ENCODE measurements around the gene DNAJC5.

DNAJC5 gene

DNA sequence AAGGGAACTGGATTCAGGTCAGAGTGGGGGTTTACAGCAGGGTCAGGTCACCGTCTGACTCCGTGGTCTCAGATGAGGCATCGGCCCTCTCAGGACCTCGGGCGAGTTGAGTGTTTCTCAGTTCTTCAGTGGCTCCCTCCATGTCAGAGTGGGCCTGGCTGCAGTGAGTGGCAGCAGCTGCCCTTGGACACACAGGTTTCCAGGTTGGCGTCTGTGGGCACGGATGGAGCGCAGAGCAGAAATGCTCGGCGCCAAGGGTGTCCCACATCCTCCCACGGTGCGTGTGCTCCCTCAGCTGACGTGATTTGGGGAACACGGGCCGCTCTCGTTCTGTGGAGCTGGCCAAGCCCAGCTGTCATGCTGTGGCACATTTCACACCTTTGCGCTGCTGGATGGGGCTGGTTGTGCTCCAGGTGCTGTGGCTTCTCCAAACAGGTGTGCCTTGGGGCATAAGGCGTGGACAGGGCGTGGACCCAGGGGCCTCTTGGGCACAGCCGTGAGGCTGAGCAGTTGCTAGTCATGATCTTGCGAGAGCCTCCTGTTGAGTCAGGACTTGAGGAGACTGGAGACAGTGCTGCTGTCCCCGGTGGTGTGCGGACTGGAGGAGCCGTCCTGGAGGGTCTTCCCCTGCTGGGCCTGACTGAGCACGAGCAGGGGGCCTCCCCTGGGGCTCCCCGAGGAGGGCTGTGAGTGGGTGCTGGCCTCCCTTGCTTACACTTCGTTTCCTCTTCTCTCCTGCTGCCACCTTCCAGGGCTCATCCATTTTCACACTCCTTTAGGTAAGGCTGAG is 9.5 kb upstream of the DNAJC5 start:
- H3K79me2 ChIP-seq (ENCODE audit: insufficient read depth, low read depth) = no peaks in the 10 kb centered on the region
- H3K4me3 ChIP-seq (IDR thresholded peaks at IDR 0.05; ENCODE audit: insufficient read depth, low read depth, low read length) = no peak overlapping the region
- H3K27me3 ChIP-seq (ENCODE audit: insufficient read depth, low read depth) = no peaks in the 10 kb centered on the region
- no peak overlapping the region for H3K4me2 ChIP-seq
- no peak overlapping the region for H3K9ac ChIP-seq
- TF ChIP-seq, protein P1, sequence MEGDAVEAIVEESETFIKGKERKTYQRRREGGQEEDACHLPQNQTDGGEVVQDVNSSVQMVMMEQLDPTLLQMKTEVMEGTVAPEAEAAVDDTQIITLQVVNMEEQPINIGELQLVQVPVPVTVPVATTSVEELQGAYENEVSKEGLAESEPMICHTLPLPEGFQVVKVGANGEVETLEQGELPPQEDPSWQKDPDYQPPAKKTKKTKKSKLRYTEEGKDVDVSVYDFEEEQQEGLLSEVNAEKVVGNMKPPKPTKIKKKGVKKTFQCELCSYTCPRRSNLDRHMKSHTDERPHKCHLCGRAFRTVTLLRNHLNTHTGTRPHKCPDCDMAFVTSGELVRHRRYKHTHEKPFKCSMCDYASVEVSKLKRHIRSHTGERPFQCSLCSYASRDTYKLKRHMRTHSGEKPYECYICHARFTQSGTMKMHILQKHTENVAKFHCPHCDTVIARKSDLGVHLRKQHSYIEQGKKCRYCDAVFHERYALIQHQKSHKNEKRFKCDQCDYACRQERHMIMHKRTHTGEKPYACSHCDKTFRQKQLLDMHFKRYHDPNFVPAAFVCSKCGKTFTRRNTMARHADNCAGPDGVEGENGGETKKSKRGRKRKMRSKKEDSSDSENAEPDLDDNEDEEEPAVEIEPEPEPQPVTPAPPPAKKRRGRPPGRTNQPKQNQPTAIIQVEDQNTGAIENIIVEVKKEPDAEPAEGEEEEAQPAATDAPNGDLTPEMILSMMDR (conservative IDR thresholded peaks at IDR 0.05; ENCODE audit: low read depth, low read length) = no peak
- no peak overlapping the region for H2AFZ ChIP-seq (ENCODE audit: low read depth)
- no peak overlapping the region for H3K27ac ChIP-seq
- H3K36me3 ChIP-seq (ENCODE audit: insufficient read depth) = no peaks in the 10 kb centered on the region
- no peaks in the 10 kb centered on the region for H4K20me1 ChIP-seq (ENCODE audit: insufficient read depth)
- H3K4me1 ChIP-seq (ENCODE audit: low read depth, poor library complexity, severe bottlenecking) = no peaks in the 10 kb centered on the region

DNA sequence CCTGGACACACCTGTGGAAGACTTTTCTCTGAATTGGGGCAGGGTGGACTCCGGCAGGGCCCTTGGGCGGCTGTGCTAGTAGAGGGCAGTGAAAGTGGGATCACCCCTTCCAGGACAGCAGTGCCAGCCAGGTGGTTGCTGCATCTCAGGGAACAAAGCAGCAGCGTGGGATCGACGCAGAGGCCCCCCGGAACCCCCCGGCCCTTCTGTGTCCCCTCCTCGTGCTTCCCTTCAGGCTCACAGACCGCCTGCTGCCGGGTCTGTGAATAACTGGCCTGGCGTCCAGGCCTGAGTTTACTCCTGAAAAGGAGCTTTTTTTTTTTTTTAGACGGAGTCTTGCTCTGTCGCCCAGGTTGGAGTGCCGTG is 8.9 kb upstream of the DNAJC5 start:
- H3K36me3 ChIP-seq (ENCODE audit: insufficient read depth) = no peaks in the 10 kb centered on the region

DNA sequence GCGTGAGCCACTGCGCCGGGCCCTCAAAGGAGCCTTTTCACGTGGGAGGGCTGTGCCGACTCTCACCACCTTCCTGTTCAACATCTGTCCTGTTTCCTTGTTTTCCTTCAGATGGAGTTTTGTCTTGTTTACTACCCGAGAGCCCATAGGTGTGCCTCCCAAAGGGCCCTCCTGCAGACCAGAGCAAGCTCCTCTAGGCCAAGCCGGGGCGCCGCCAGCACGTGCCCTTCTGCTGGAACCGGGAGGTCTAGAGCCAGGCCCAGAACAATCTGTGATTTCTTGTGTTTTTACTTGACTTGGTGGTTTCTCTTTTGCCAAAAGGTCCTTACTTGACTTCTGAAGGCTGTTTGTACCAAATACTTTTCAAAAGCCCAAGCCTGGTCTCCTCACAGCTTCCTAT is 8.0 kb upstream of the DNAJC5 start:
- H3K4me1 ChIP-seq (ENCODE audit: low read depth, poor library complexity, severe bottlenecking) = no peaks in the 10 kb centered on the region
- no peak overlapping the region for H2AFZ ChIP-seq (ENCODE audit: low read depth)
- H3K27me3 ChIP-seq (ENCODE audit: insufficient read depth, low read depth) = no peaks in the 10 kb centered on the region
- TF ChIP-seq, protein P1 (conservative IDR thresholded peaks at IDR 0.05; ENCODE audit: low read depth, low read length) = no peak
- no peak overlapping the region for H3K27ac ChIP-seq
- no peaks in the 10 kb centered on the region for H3K79me2 ChIP-seq (ENCODE audit: insufficient read depth, low read depth)
- no peak overlapping the region for H3K4me2 ChIP-seq
- H3K36me3 ChIP-seq (ENCODE audit: insufficient read depth) = no peaks in the 10 kb centered on the region
- no peak overlapping the region for H3K4me3 ChIP-seq (IDR thresholded peaks at IDR 0.05; ENCODE audit: insufficient read depth, low read depth, low read length)
- H4K20me1 ChIP-seq (ENCODE audit: insufficient read depth) = no peaks in the 10 kb centered on the region
- no peak overlapping the region for H3K9ac ChIP-seq

More for the DNA sequence above, 8.9 kb upstream of the DNAJC5 start:
- Histone ChIP-seq H3K4me1 (ENCODE audit: low read depth, poor library complexity, severe bottlenecking) (no peaks in the 10 kb centered on the region), H3K27ac (no peak overlapping the region), H3K4me3 (IDR thresholded peaks at IDR 0.05; ENCODE audit: insufficient read depth, low read depth, low read length) (no peak overlapping the region), H3K79me2 (ENCODE audit: insufficient read depth, low read depth) (no peaks in the 10 kb centered on the region), H4K20me1 (ENCODE audit: insufficient read depth) (no peaks in the 10 kb centered on the region), H3K9ac (no peak overlapping the region), H3K27me3 (ENCODE audit: insufficient read depth, low read depth) (no peaks in the 10 kb centered on the region), H2AFZ (ENCODE audit: low read depth) (no peak overlapping the region), H3K4me2 (no peak overlapping the region)
- TF ChIP-seq, protein P1 (conservative IDR thresholded peaks at IDR 0.05; ENCODE audit: low read depth, low read length) = no peak

DNA sequence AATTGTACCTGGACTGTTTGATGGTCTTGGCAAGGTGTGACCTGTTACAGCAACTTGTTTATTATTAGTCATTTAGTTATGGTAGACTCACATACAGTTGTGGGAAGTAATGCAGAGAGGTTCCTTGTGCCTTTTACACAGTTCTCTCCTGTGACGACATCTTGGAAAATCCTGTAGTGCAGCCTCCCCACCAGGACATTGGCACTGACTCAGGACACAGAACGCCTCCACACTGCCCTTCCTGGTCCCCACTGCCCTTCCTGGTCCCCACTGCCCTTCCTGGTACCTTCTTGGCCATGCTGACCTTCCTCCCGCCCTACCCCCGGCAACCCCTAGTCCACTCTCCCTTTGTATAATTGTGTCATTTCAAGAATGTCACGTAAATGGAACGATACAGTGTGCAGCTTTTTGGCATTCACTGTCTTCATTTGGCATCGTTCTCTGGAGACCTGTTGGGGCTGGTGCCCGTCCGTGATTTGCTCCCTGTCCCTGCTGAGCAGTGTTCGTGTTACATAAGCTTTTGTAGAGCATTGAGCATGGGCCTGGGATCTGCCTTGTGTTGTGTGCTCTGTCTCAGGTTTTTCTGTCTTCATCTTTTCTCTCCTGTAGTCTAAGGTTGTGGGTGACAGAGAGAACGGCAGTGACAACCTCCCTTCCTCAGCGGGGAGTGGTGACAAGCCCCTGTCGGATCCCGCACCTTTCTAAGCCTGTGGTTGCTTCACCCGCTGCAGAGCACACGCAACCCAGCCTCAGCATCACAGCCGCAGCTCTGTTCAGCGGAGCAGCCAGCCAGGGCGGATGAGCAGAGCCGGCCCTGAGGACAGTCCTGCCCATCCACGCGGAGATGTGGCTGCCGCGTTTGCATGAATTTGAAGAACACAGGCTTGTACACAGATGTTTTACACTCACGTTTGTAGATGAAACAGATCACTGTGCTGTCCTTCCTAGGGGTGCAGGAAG is 5.4 kb upstream of the DNAJC5 start:
- TF ChIP-seq, protein P1 (conservative IDR thresholded peaks at IDR 0.05; ENCODE audit: low read depth, low read length) = no peak
- no peaks in the 10 kb centered on the region for H4K20me1 ChIP-seq (ENCODE audit: insufficient read depth)

More for the DNA sequence above, 5.4 kb upstream of the DNAJC5 start:
- Histone ChIP-seq H3K4me1 (ENCODE audit: low read depth, poor library complexity, severe bottlenecking) (no peaks in the 10 kb centered on the region), H3K36me3 (ENCODE audit: insufficient read depth) (no peaks in the 10 kb centered on the region), H3K4me3 (IDR thresholded peaks at IDR 0.05; ENCODE audit: insufficient read depth, low read depth, low read length) (no peak overlapping the region), H3K27me3 (ENCODE audit: insufficient read depth, low read depth) (no peaks in the 10 kb centered on the region), H2AFZ (ENCODE audit: low read depth) (no peak overlapping the region), H3K79me2 (ENCODE audit: insufficient read depth, low read depth) (no peaks in the 10 kb centered on the region), H3K4me2 (no peak overlapping the region), H3K27ac (no peak overlapping the region), H3K9ac (no peak overlapping the region)
